ENCODE data around the gene CABP7.
A peak's percentile ranks its signal among the peaks of the same experiment; 100 is the strongest.

Gene CABP7

DNA sequence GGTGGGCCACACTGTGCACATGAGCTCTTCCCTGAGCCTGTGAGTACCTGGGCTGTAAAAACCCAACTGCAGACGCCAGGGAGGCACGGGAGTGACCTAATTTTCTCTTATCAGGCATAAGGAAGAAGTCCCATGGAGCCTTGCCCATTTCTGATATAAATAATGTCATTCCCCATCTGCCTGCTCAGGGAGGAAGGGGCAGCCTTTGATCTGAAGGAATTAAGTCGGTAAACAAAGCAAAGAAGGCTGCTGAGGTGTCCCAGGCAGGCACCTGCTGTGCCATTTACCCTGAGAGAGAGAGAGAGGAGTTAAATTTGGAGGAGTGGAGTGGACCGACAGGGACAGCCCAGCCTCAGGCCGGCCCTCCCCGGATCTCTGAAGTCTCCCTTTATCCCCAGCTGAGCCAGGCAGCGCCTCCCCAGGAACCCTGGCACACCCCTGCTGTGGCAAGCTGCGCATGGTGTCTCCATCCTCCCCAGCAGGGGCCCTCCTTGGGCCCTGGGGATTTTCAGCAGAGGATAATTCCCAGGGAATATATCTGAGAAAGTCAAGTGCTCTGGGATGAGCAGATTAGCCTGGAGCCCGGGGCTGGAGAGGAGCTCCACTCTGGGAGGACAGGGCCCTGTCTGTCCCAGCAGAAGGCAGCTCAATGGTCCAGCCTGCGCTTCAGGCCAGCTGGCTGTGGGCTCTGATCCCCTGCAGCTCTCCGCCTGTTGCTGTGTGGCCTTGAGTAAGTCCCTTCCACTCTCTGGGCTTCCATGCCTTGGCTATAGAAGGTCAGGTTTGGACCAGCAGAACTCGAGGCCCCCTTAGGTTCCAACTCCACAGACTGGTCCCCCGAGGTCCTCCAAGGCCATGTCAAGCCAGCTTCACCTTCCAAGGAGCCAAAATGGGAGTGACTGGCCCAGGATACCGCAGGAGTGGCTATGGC is 17.5 kb upstream of the CABP7 start:
- peak; percentile 32 for DNase-seq

DNA sequence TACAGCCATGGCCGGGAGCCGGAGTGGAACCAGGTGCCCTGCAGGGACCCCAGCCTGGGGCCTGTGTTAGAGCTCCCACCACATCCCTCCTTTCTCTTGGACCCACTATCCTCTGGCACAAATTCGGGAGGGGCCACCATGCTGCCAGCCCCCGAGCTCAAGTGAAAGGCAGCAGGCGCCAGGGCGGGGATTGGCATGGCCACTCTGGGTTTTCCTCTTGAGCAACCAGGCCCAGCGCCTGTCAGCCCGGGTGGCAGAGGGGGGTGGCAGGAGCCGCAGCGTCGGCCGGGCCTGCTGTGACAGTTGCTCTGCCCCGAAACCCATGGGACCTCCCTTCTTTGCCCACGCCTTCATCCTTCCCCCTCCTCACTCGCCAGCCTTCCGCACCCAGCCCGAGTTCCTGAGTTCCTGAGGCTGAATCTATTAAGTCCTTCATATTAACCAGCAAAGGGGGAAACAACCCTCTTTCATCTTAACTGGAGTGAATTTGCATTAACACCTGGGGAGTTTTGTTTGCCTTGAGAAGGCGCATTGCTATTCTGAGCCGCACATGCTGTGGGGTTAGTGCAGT is 16.8 kb upstream of the CABP7 start:
- peak; percentile 80 for DNase-seq

DNA sequence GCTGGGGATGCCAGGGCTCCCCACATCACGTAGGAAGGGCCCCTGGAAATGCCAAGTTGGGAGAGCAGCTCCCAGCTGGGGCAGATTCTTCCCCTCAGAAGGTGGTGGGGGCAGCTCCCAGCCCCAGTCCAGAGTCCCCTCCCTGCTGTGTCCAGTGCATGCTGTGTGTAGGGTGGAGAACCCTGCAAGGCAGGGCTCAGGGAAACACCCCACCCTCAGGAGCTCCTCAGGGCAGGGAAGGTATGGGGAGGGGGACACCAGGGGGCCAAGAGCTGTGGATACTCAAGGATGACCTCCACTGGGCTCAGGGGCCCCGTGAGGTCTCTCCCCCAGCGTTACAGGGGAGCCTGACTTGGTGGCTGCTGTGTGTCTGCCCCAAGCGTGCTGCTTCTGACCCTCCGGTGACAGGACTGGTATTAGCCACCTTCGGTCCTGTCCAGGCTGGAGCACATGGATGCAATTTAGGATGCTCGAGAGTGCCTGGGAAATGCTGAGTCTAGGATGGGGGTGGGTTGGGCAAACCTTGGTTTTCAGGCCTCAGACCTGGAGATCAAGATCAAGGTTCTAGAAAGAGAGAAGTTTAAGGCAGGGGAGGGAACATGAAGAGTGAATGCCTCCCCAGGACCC is 16.1 kb upstream of the CABP7 start:
- no peak for DNase-seq

DNA sequence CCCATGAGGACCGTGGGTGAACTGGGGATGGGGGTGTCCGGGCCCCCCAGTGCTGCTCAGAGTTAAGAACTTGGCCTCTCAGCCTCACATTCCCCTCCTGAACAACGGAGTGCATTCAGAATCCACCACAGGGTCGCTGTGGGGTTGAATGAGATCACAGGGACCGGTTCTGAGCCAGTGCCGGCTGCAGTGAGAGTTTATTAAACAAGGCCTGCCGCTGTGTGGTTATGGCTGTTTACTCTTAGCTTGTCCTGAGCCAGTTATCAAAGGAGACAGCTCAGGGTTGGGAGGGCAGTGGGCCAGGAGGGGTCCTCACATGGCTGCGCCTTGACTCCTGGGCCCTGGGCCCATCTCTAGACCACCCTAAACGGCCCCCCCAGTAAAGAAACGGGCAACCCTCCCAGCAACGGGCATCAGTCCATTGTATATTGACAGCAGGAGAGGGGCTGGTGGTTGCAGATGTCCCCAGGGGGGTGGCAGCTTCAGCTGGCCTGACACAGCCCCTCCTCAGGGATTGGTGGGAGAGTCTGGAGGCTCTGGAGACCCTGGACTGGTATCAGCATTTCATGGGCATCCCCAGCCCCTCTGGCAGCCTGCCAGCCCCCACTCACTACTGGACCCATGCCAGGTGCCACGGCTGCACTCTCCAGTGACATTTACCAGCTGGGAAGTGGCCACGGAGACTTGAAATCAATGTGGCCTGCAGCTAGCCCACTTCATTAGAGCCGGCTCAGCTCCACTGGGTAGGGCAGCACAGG is 15.1 kb upstream of the CABP7 start:
- DNase-seq = peak; percentile 68

DNA sequence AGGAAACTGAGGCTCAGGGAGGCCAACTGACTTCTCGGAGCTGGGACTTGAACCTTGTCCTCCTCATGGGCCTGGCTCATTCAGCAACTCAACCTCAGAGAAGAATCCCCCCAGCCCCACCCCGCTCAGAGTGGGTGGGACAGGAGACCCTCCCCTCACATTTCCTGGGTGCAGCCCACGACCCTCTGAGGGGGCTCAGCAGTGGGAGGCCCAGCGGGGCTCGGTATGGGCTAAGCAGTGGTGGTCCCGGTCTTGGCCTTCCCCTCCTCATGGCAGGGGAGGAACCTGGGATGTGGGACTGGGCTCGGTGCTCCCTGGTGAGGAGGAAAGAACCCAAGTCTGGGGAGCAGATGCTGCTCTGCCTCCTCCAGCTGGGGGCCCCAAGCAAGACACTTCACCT is 14.2 kb upstream of the CABP7 start:
- DNase-seq = no peak

DNA sequence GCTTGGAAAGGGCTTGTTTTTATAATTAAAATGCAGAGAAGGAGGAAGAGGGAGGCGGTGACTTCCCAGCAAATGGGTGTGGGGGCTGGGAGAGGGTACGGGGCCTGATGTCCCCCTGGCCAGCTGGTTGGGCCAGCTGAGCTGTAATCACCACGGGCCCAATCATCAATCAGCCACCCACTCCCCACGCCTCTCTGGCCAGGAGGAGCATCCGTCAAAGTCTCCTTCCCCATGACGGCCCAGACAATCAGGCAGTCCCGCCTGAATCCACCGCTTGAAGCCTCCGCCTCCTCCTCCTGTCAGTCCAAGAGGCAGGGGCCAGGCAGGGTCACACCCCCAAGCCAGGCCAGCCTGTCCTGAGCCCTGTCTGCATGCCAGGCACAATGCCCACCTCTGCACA is 13.3 kb upstream of the CABP7 start:
- peak; percentile 34 for DNase-seq

DNA sequence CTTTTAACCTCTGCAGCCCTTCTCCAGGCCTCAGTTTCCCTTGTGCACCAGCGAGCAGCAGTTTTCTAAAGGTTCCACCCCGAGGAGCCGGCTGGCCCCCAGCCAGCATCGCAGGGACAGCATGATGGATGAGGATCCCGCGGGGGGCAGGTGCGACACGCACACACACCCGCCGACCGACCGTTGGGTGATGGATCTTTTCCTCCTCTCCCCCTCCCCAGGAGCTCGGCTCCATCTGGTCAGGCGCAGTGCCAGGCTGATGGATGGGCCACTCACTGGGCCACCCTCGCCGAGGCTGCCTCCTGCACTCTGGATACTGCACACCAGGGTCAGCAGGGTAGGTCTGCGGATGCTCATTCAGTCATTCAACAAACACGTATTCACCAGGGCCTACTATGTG is 12.8 kb upstream of the CABP7 start:
- DNase-seq = peak; percentile 34

DNA sequence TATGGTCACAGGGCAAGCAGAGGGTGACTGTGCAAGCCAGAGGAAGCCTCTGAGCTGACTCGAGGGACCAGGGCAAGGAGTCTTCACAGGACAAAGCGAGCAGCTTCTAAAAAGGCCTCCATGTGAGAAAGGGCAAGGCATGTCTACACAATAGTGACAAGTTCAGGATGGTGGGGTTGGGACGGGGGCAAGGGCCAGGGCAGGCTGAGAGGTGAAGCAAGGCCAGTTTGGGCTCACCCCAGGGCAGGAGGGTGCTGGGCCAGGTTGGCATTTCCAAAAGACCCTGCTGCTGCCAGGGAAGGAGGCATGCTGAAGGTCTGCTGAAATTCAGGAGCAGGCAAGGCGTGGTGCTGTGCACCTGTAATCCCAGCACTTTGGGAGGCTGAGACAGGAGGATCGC is 12.3 kb upstream of the CABP7 start:
- no peak for DNase-seq

DNA sequence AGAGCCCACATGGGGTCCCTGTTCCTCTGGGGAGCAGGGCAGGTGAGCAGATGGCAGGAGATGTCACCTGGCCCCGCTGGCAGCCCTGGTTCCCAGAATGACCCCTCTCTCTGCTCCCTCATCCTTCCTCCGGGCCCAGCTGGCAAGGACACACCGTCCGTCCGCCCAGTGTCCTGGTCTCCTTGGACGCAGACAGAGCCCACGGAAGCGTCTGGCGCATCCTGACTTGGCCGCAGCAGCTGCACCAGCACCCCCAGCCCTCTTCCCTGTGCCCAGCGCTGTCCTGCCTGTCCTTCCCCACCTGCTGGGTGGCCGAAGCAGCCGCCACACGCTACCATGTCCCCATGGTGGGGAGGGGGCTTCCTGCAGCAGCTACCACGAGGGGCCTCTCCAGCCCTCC is 9.6 kb upstream of the CABP7 start:
- no peak for DNase-seq

DNA sequence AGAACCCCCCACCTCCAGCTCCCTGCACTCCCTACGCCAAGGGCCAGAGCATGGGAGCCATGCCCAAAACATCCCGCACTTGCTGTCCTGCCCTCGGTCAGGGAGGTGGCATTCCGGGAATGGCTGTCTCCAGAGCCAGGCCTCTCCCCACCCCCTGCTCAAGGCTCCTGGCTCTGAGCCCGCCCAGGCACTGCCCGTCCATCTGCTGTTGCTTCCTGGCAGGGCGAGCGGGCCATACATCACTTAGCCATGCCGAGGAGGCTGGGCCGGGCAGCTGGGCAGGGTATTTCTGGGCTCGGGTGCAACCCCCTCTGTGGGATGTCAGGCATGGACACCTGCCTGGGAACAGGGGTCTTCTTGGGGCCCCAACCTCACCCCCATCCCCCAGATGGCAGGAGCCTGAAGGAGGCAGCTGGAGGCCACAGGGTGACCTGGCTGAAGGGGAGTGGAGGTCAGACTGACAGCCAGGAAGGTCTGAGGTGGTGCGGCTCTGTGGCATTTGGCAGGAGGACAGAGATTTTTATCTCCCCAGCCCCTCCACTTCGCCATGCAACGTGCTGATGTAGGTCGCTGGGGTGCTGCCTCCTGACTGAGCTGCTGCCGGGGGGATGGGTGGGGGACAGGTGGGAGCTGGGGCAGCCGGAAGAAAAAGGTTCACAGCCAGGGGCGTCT is 8.7 kb upstream of the CABP7 start:
- peak; percentile 38 for DNase-seq

DNA sequence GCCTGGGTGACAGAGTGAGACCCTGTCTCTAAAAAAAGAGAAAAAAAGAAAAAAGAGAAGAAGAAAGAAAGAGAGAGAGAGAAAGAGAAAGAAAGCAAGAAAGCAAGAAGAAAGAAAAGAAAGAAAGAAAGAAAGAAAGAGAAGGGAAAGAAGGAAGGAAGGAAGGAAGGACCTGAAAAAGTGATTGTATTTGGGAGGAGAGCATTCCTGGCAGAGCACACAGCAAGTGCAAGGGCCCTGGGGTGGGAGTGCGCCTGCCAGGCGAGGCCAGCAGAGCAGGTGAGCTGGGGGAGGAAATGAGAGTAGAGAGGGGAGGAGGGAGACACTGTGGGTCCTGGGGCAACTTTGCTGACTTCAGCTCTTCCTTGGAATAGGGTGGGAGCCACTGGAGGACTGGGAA is 7.7 kb upstream of the CABP7 start:
- DNase-seq = no peak

DNA sequence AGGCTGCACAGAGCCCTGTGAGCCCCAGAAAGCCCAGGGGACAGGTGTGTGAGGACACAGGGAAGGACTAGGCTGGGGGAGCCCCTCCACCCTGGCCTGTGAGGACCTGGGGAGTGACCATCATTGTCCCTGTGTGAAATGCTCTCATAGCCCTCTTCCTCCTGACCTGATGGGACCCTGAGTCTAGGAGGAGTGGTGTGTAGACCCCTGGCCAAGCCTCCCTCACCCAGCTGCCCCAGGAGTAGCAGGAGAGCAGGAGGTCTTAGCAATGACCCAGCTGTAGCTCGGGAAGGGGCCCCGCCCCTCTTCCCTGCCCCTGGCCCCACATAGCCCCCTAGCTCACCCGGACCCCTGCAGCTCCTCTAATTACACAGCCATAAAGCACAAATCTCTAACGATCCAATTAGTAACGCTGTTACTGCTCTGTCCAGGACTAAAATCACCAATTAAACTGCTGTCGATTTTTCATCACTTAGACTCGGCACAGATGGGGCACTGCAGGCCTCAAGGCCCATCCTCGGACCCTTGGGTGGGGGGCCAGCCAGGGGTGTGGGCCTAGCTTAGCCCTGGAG is 6.6 kb upstream of the CABP7 start:
- no peak for DNase-seq

DNA sequence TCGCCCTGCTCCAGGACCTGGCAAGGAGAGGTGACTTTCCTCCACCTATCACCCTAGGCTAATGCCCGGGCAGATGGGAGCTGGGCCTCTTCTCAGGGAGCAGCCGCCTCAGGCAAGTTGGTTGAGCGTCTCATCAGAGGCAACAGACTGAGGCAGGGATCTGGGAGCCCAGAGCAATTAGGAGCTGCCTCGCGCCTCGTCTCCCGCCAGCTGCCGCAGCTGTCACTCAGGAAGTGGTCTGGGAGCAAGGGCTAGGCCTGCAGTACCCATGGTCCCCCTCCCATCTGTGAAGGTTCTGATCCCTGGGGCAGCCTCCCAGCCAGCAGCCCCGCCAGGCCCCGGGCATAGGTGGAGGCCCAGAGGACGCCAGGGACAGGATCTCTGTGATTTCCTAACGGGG is 4.6 kb upstream of the CABP7 start:
- peak; percentile 70 for DNase-seq

DNA sequence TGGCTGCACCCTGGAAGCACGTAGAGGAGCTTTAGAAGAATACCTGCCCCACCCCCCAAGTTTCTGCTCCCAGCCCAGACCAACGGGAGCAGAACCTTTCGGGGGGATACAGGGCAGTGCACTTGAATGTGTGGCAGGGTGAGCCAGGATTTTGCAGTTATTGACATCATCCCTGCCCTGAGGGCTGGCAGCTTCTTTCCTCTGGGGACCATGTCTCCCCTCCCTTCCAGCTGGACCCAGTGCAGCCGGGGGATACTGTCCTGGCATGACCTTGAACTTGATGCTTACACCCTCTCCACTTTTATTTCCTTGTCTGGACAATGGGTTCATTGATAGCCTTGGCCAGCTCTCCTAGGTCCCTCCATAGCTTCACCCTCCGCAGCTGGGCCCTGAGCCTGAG is 4.1 kb upstream of the CABP7 start:
- DNase-seq = peak; percentile 51

DNA sequence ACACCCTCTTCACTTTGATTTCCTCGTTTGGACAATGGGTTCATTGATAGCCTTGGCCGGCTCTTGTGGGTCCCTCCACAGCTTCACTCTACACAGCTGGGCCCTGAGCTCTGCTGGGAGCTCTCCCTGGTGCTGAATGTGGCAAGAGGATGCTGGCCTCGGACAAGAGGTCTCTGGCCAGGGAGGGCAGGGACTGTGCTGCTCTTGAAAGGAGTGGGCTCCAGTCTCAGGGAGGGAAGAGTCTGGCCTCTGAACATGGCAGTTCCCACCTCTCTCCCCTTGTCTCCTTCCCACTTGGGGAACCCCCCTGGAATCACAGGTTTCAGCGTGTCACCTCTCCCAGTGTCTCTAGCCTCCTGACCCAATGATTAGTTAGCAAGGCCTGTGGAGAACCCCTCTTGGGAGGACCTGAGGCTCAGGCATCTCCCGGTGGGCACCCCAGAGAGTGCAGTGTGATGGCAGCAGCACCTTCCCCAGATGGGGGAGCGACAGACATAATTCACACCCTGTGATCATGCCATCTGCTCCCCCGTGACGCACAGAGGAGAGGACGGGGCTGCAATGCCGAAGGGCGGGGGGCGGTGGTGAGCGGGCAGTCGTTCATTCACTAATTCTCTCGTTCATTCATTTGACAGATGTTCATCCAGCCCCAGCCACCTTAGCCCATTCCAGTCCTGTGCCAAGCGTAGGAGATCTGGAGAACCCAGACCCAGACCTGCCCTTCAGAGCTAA is 2.8 kb upstream of the CABP7 start:
- DNase-seq = peak; percentile 88

DNA sequence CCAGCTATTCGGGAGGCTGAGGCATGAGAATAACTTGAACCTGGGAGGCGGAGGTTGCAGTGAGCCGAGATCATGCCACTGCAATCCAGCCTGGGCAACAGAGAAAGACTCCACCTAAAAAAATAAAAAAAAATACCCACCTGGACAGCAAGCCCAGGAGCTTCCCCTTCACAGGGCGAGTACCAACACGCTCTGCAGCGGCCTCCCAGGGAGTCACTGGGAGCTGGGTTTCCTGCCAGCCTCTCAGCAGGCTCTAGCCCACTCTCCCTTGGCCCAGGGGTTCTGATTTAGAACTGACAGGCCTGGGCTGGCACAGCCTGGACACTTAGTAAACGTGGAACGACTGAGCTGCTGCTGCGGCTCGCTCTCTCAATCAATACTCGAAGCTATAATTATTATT is 2.0 kb upstream of the CABP7 start:
- DNase-seq = no peak

DNA sequence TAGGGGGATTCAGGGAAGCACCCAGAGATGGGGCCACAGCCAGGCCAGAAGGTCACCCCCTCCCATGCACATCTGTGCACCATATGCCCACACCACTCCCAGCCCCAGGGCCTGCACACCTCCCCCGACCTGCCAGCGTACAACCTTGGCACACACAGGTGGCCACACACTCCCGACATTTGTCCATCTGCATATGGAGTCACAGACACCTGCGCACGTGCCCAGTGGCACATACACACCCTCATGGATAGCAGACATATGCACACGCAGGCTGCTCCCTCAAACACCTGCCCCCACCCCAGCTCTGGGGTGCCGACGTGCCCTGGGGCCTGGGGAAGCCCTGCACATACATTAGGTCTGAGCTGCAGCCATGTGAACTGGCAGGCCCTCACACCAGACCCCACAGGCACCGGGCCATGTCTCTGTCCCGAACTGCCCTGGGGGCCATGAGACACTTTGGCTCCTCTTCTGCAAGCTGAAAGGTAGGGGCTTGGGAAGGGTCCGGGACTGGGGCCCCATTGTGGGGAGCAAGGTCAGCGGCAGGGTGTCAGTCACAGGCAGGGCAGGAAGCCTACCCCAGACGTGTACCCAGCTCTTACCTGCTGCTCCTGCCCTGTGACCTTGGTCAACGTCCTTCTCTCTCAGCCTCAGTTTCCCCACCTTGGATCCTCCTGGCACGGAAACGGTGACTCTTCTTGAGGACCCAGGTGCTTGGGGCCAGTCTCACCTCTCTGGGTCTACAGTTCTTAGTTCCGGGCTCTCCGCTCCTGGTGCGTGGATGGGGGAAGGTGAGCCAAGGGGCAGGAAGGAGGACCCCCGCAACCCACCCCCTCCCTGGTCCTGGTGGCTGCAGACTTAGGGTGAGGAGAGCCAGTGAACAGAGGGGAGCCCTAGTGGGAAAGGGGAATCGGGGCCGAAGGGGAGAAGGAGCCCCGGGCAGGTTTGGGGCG is 579 bp upstream of the CABP7 start:
- peak; percentile 43 for DNase-seq

DNA sequence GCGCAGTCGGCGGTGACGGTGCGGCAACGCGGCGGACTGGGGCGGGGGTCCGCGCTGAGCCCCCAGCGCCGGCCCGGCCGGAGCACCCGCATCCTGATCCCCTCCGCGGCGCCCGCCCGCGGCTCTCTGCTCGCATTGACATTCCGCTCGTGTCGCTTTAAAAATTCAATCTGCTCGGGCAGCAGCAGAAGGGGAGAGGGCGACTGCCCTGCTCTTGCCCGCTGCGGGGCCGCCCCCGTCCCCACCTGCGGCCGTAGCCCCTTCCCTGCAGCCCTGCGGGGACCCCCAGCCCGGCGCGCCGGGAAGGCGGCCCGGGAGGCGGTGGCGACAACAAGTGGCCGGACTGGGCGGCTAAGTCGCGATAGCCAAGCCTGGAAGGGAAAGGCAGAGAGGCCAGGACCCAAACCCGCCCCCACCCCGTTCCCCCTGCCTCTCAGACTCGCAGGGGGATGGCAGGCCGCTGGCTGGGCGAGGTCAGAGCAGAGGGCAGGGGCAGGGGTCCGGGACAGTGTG is 1.1 kb downstream of the CABP7 start:
- DNase-seq = no peak

DNA sequence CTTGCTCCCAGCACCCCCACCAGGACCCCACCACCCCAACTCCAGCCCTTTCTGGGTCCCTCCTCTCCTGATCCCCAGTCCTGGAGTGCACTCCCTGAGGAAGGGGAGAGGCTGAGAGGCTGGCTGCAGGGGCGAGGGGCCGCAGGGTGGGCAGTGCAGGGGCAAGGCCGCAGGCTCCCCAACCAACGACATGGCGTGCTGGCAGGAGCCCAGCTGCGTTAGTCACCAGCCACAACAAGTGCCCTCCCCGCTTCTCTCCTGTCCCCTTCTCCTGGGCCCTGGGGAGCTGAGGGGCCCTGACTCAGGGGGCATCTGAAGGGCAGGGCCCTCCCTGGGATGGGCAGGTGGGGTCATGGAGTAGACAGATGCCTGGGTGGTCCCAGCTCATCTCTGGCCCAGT is 2.3 kb downstream of the CABP7 start:
- no peak for DNase-seq

DNA sequence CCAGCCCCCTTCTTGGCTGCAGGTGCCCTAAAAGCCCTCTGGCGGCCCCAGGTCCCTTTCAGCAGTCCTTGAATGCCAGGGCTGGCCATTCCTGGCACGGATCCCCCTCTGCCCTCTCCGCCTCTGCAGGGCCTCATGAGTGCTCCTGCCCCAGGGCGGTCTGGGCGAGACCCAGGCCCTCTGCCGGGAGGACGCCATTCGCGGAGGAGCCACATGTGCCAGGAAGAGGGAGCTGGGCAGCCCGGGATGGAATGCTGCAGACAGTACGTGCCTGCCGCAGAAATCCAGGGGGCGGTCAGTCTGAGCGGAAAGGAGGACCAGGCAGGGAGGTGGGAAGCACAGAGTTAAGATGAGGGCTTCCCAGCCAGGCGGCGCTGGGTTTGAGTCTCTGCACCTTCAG is 2.8 kb downstream of the CABP7 start:
- no peak for DNase-seq

Data from NCI-H1694 treated with DMSO at 0.1 percent for 48 hours (cell line).